Measurements from ENCODE around the gene NR4A1.

The NR4A1 gene

DNA sequence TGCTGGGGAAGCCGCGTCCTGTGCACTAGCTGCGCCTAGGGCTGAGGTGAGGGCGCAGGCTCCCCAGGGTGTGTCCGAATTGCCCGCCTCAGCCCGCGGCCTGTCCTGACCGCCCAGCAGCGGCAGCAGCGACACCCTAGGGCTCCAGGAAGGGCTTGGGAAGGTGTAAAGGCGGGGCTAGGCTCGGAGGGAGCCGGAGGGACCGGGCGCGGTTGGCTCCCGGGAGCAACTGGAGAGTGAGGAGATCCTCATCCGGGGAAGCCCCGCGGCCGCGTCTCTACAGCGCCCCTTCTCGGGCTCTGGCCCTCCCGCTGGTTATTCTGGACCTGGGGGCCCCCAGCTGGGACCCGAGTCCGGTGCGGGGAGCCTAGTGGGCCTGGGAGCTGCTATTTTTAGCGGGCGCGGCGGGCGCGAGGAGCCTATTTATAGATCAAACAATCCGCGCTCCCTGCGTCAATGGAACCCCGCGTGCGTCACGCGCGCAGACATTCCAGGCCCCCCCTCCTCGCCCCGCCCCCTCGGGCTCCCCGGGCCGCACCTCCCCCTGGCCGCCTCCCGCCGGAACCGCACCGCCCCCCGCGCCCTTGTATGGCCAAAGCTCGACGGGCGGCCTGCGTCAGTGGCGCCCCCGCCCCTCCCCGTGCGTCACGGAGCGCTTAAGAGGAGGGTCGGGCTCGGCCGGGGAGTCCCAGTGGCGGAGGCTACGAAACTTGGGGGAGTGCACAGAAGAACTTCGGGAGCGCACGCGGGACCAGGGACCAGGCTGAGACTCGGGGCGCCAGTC lies at the start of gene NR4A1:
TSS of gene NR4A1 (plus strand) at position 685 of the 784 bp plus-strand sequence. CDS start 2,887 bp downstream, outside the sequence.
- DNase-seq (ENCODE audit: low read depth), result no peak

DNA sequence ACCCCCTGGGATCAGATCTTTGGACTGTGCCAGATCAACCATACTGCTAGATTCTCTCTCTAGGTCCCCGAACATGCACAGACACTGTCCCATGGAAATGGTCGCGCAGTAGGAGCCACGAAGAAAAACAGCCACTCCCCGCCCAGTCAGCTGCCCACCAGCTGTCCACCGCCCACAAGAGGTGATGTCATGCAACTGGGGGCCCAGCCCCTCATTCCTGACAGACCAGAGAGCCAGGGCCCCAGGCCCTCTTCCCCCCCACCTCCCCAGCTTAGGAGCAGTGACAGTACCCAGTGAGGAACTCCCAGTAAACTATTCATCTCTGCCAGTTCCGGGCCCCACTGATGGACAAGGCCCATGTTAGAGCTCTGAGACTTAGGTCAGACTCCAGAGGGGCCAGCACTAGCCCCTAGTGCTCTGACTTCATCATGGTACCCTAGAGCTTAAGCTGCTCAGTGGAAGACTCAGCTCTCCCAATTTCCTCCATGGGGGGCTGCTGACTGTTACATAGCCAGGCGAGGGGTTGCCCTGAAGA lies 48.2 kb upstream of the NR4A1 start:
- DNase-seq (ENCODE audit: low read depth), result no peak

DNA sequence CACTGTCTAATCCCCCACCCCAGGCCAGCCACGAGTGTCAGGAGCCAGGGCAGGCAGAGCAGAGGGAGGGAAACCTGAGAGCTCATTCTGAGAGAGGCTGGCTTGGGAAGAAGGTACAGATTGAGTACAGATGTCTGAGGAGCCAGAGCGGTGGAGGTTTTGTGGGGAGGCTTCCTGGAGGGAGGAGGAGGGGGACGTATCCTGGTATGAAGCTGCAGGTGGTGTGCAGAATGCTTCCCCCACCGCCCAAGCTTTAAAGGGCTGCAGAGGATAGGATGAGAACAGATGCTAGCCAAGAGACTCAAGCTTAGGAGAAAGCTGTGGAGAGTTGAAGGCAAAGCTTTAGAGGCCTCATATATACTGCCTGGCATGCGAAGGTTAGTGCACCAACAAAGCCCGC lies 47.7 kb upstream of the NR4A1 start:
- no peak for DNase-seq (ENCODE audit: low read depth)

DNA sequence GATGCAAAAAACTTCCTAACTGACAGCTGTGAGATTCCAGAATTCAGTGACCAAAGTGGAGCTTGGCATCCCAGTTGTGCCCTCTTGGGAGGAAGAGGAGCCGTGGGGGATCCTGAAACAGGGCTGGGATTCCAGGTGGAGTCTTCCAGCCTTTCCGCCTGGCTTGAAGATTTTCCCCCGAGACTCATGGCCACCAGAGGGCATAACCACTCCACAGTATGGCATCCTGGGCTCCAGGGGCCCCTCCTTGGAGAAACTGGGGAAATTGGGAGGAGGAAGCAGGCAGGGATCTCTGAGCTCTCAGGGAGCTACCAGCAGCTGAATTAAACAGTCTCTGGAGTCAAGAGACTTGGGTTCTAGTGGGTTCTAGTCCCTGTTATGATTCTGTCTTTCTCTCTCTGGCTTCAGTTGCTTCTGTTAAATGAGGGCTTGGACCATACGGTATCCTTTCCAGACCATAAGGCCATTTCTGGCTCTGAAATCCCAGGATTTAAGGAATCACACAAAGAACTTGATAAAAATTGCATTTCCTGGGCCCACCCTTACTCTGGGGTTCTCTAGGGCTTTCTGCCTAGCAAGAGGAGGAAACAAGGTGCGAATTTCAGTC lies 47.1 kb upstream of the NR4A1 start:
- DNase-seq (ENCODE audit: low read depth), result no peak

DNA sequence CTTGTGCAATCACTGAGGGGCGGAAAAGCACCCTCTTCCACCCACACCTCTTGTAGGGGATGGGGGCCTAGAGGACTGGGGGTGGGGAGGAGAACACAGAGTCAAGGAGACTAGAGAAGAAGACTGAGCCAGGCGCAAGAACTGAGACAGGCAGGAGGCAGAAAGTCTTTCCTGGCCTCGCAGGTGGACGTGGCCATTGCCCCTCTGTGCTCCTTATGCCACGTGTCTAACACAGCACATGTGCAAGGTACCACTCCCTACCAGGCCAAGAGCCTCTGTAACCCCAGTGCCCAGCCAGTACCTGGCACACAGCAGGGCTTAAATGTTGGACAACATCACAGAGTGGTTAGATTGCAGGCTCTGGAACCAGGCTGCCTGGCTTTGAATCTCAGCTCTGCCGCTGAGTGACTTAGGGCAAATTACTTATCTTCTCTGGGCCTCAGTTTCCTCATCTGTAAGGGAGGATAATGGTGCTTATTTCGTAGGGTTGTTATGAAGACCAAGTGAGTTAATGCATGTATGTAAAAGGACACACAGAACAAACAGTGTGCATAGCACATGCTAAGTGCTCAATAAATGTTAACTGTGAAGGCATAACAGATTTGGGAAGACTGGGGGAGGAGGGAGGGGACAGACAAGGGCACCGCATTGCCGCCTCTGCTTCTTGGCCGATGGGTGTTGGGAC lies 45.9 kb upstream of the NR4A1 start:
- DNase-seq (ENCODE audit: low read depth), result no peak

DNA sequence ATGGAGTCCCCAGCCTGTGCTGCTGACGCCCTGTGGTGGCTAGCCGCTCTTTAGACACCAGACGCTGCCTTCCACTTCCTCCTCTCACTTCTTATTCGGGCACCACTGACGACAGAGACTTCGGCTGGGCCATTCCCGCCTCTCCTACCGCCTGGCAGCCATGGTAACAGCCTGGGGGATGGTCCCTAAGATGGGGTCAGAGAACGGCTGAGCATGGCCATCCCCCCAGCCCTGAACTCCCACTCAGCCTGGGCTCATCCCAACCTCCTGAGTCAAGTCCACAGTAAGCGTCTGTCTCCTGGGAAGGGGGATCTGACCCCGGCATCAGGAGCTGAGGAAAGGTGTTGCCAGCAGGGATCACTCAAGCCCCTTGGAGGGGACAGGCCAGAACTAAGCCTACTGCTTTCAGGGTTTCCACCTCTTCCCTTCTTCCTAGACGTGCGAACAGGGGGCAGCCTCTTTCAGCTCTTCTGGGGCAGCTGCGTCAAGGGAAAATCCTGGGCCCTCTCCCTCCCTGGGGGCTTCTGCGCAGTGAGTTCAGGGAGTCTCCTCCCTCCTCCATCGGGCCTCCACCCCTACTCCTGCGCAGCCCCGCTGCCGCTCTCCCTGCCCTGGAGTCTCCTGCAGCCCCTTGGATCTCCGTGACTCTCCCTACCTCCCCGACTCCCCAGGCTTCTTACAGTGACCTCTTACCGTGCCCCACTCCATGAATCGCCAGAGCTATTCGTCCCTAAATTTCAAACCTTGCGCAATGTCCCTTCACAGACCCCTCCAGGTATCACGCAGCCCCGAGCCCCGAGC lies 45.1 kb upstream of the NR4A1 start:
- no peak for DNase-seq (ENCODE audit: low read depth)

DNA sequence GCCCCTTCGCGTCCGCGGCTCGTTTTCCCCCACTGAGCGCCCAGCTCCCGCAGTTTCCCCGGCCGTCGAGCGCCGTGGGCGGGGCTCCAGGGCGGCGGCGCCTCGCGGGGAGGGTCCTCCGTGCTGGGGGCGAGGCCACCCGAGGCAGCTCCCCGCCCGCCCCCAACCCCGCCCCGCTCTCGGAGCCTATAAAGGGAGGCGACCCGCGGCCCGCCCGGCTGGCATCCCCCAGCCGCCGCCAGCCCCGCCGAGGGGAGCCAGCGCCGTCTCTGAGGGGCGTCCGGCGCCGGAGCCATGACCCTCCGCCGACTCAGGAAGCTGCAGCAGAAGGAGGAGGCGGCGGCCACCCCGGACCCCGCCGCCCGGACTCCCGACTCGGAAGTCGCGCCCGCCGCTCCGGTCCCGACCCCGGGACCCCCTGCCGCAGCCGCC lies 44.5 kb upstream of the NR4A1 start, which contains the start of gene TAMALIN:
TSS of gene TAMALIN (plus strand) at position 221 of the 432 bp plus-strand sequence. CDS start at position 295, 74 bp downstream.
- DNase-seq (ENCODE audit: low read depth), result no peak

DNA sequence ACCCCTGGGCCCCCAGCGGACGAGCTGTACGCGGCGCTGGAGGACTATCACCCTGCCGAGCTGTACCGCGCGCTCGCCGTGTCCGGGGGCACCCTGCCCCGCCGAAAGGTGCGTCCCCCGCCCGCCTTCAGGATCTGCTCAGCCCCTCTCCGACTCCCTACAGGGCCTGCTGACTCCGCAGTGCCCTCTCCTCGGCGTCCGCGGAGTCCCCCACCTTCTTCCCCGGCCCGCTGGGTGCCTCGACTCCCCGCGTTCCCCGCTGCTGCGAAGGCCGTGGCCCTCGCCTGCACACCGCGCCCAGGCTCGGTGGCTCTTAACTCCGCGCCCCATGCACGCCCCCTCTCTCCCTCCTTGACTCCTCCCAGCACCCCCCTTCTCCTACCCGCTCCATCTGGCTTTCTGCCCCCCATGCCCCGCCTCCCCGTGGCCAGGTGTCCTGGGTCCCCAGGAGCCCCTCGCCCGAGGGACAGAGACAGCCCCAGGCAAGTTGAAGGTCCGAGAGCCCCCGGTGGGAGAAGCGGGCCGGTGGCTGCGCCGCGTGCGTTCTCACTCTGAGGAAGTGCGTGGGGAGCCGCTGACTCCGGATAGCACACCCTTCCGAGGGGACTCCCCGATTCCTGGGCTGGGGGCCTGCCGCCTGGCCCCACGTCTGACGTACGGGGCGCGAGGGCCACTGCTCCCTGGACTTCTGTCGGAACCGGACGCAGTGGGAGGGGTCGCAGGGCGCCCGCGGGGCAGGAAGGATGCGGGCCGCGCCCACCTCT lies 43.9 kb upstream of the NR4A1 start:
- DNase-seq (ENCODE audit: low read depth), result no peak

DNA sequence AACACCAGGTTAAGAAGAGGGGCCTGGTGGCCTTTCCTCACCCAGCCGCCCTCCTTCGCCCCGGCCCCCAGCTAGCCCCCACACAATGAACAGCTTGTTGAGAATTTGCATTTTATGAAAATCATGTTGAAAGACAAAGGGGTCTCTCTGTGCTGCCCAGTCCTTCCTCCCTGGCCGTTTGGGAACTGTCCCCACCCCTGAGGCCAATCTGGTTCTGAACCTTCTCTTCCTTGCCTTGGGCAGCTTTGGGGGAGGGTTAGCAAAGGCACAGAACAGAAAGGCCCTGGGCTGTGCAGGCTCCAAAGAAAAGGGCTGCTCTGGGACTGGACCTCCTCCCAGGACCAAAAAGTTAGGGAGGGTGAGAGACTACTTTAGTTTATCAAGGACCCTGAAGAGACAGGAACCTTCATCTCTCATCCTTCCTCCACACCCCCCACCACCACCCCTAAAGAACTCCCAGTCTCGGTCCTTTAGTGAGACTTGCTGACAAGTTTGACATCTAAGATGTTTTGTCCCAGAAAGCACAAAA lies 43.2 kb upstream of the NR4A1 start:
- no peak for DNase-seq (ENCODE audit: low read depth)

DNA sequence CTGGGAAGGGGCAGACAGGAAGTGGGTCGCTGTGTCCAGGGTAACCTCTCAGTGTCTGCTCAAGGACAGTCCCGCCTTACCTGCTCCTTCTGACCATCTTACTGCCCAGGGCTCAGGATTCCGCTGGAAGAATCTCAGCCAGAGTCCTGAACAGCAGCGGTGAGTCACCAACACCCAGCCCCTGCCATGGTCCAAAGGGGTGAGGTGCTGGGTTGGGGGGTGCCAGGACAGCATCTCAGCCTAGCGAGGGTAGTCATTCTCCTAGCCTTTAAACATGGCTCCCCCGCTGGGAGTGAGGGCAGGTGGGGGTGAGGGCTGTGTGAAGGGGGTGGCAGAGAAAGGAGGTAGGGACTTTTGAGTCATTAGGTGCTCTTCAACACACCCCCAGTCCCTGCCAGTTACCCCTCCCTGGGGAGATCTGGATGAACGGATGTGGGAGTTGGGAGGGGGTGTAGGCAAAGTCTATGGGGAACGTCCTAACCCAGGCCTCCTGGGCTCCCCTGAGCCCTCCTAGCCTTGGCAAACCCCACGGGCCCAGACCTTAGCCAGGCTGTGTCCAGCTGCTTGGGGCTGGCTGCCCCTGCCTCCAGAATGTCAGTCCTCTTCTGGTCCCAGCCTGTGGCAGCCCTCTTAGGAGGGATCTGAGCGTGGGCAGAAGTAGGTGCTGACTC lies 42.0 kb upstream of the NR4A1 start:
- DNase-seq (ENCODE audit: low read depth), result no peak

DNA sequence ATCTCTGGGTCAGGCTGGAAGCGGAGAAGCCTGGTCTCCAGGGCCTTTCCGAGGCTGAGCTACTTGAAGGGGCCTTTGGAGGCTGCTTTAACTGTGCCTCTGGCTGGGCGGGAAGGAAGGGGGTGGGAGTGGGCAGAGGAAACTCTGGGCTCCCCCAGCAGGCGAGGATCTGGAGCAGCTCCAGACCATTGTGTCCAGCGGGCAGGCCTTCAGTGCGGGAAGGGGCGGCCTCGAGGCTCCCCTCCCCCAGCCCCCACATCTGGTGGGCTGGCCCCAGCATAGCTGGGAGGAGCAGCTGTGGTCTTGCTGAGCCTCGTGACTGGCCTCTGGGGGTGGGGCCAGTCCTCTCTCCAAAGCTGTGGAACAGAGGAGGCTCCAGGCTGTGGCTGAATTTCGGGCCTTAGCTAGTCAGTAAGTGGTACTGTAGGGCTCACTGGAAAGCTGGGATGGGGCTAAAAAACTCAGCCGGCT lies 41.1 kb upstream of the NR4A1 start:
- DNase-seq (ENCODE audit: low read depth), result no peak

DNA sequence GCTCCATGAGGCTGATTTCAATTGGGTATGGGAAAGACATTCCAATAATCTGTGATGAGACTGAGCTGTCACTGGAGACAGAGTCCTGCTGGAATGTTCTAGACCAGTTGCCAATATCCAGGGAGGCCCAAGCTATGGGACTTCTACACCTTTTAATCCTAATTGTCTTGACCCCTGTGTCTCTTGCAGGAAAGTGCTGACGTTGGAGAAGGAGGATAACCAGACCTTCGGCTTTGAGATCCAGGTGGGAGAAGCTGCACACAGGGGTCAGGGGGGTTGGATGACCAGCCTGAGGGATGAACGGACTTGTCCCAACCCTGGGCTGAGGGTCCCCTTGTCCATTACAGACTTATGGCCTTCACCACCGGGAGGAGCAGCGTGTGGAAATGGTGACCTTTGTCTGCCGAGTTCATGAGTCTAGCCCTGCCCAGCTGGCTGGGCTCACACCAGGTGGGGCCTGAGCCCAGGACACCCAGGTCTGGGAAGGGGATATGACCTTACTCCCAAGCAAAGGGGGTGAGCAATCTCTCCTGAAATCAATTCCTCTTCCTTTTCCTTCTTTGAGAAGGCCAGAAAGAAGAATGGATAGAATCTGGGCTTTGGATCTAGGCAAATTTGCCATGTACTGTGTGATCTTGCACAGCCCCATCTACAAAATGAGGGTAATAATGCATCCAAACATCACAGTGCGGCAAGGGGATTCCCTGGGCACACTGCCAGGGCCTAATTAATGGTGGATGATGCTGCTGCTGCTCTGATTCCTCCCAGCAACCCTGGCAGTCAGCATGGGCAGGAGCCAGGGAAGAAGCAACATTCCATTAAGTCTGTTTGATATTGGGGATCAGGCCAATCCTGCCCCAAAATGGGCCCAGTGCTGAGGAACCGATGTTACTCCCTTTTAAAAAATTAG lies 40.3 kb upstream of the NR4A1 start:
- DNase-seq (ENCODE audit: low read depth), result no peak

DNA sequence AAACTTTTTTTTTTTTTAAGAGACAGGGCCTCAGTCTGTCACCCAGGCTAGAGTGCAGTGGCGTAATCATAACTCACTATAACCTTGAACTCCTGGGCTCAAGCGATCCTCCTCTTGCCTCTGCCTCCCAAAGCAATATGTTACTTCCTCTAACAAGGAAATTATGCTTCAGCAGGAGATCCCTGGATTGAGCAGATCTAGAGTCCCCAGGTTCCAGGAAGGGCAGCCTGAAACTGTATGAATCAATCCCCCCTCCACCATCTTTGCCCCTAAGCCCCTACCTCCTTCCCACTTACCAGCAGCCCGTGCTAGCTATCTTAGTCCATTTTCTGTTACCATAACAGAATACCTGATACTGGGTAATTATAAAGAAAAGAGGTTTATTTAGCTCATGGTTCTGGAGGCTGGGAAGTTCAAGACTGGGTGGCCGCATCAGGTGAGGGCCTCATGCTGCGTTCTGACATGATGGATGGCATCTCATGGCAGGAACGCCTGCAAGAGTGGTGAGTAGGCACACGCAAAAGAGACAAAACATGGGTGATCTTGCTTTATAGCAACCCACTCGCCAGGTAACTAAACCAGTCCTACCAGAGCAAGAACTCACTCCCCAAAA lies 39.5 kb upstream of the NR4A1 start:
- DNase-seq (ENCODE audit: low read depth), result no peak

DNA sequence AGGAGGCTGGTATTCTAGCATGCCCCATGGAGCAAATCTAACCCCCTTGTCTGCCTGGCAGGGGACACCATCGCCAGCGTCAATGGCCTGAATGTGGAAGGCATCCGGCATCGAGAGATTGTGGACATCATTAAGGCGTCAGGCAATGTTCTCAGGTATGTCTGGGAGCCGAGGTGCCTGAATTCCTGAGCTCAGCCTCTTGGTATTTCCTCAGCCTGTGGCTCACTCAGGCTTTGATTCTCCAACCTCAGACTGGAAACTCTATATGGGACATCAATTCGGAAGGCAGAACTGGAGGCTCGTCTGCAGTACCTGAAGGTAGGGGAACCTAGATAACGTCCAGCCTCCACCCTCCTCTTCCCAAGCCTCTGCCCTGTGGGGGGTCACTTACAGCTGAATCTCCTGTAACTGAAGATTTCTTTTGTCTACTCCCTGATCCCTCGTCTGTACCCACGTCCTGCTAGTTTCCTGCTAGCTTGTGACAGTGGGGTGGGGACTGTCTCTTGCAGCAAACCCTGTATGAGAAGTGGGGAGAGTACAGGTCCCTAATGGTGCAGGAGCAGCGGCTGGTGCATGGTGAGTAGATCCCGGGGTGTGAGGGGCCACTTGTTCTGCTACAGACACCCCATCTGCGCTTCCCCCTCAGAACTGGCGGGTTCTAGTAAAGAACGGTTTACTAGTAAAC lies 37.5 kb upstream of the NR4A1 start:
- no peak for DNase-seq (ENCODE audit: low read depth)

DNA sequence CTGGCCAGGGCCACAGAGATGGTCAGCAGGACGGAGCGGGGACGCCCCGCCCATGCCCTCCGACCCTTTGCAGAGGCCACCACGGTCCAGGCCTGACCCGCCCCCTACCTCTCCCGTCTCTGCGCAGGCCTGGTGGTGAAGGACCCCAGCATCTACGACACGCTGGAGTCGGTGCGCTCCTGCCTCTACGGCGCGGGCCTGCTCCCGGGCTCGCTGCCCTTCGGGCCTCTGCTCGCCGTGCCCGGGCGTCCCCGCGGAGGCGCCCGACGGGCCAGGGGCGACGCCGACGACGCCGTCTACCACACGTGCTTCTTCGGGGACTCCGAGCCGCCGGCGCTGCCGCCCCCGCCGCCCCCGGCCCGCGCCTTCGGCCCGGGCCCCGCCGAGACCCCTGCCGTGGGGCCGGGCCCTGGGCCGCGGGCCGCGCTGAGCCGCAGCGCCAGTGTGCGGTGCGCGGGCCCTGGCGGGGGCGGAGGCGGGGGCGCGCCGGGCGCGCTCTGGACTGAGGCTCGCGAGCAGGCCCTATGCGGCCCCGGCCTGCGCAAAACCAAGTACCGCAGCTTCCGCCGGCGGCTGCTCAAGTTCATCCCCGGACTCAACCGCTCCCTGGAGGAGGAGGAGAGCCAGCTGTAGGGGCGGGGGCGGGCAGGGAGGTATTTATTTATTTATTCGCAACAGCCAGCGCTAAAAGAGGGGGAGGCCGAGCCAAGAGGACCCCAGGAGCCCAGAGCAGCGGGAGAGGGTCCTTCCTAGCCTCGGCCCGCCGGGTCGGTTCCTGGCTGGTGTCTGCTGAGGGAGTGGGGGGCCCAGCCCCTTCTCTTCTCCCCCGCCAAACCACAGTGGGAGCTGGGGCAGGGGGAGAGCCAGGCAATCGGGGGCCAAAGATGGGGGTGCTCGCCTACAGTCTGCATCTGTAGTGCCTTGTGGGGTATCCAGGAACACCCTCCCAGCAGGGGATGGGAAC lies 36.4 kb upstream of the NR4A1 start:
- no peak for DNase-seq (ENCODE audit: low read depth)

DNA sequence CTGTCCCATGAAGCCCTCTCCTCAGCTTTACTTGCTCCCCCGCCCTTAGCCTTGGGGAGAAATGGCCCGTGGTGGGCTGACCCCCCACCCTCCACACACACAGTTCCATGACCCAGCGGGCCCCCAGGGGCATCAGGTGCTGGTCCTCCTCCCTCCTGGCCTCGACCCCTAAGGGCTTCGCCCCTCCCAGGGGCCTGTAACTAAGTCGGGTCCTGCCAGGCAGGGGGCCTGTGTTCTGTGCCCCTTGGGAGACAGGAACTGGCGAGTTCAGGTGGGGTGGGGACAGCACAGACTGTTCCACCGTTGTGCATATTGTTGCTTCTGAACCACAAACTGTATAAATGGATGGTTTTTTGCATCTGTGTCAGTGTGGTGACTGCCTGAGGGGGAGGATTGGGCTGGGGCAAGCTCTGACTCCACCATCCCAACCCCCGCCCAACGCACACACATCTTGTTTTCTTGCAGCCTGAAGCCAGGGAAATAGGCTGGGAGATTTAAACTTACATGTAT lies 35.7 kb upstream of the NR4A1 start:
- no peak for DNase-seq (ENCODE audit: low read depth)
